GM19035 (cell line): ENCODE measurements around the gene TMEM127.
"Not testable (repeated sequence)": the region's sequence is repeated elsewhere in the genome, so short reads cannot be mapped to it uniquely, and the experiment has no call there.

Experiments used
- ATAC-seq: cut with Tn5 transposase; IDR thresholded peaks from one replicate; pipeline ENCODE4 v1.9.1; 2021; ENCODE audit not compliant: unreplicated experiment

The TMEM127 gene

DNA sequence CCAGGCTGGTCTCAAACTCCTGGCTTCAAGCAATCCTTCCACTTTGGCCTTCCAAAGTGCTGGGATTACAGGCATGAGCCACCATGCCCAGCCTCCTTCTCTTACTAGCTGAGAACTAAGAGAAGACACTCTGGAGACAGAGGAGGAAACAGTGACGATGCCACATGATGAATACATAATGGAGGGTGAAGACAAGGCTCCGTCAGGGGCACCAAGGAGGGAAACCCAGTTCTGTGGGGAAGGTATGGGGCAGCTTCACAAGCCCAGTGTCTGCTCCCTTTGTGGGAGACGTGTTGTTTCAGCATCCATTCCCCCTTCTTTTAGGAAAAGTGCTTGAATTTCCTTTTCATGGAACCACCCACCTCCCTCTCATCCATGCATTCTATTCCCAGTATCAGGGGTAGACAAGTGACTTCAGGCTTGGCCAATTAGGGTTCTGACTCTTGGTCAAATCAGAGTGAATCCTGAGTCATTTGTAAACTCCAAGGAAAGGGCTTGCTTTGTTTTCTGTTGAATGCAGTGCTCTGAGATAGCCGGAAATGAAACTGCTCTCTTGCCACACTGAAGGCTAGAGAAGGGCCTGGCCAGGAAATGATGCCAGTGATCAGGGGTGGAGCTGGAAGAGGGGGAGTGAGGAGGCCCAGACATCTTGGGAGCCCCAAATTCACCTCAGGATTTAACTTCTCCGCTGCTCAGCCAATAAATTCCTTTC lies 23.7 kb downstream of the TMEM127 start:
- ATAC-seq: peak; percentile 88

DNA sequence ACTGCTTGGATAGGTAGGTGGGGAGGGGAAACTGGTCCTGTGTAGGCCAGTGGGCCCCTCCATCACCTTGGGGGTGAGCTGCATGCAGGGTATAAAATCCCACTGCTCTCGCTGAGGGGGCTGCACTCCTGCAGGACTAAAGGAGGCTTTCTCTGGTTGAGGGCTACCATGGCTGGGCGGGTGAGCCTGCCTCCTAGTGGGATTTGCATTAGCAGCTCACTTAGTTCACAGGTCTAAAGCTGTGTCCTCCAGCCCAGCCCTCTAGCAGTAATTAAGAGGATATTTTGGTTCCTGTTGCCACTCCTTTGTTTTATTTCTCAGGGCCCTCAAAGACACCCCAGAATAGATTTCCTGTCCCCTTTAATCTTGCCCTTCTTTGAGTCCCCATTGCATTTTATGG lies 24.6 kb downstream of the TMEM127 start:
- no peak for ATAC-seq

DNA sequence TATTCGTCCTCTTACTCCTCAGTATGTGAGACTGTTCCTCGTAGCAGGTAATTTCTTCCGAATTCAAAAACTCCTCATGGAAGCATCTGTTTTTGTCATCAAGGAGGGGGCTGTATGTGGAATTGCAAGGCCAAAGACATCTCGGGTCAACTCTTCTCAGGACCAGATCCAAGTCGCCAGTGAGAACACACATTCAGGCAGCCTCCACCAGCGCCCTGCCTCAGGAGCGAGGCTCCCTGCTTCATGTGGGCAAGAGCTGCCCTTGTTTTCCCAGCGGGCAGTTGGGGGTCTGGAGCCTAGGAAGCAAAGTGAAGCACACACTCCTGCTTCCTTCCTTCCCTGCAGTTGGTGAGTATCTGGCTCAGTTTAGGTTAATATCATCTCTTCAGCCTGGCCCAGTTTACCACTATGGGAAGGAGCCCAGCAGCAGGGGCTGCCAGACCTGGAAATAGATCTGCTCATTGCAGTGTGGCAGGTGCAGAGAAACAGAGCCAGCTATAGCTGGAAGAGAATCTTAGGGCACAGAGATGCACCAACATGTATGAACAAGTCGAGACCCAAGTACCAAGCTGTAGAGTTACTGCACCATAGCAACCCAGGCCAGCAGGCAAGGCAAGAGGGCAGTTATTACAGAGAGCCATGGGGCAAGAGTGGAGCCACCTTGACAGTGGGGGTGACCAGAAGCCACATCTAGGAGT lies 25.3 kb downstream of the TMEM127 start:
- ATAC-seq: no peak

DNA sequence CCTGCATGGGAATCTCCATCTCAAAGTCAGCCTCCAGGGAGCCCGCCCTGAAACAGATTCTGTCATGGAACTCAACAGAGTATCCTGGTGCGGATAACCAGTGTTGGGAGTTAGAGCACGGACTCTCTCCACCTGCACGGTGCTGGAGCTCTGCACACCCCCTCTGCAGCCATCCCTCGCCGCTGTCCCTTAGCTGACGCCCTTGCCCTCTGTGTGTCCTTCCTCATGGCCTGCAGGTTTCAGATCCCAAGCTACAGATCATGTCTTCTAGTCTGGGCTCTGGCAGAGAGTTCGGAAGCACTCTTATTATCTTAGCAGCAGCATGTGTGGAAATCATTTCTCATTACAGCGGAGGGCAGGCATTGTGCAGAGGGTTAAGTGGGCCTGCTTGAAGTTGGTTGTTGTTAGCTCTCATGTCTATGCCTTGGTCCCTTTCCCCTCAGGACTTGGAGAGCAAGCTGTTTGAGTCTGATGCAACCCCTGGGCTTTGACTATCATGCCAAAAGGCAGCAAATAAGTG lies 26.0 kb downstream of the TMEM127 start:
- ATAC-seq: no peak

DNA sequence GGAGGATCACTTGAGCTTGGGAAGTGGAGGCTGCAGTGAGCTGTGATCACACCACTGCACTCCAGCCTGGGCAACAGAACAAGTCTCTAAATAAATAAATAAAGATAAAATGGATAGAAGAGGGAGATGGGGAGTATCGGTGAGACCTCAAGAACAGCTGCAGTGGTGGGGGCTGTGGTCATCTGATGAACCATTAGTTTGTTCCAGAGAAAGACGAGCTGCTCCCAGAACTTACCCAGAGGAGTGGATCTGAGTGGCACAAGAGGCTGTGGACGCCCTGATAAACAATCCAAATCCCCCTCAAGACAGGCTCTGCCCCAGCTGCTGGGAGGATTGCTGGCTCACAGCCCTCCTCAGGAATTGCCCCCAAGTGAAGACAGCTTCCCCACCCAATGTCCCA lies 26.7 kb downstream of the TMEM127 start:
- ATAC-seq: no peak

DNA sequence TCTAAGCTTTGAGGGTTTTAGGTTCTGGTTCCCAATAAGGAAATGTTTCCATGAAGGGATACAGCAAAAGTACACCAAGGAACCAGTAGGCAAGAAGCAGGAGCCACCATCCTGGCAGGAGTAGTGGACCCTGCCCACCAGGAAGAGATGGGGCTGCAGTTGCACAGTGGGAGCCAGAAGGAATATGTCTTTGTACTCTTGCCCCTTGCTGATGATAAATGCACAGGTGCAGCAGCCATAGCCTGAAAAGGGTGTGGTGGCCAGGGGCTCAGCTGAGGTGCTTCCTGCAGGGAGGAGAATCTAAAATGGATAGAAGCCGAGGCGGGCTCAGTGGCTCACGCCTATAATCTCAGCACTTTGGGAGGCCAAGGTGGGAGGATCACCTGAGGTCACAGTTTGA lies 27.5 kb downstream of the TMEM127 start:
- ATAC-seq: no peak

DNA sequence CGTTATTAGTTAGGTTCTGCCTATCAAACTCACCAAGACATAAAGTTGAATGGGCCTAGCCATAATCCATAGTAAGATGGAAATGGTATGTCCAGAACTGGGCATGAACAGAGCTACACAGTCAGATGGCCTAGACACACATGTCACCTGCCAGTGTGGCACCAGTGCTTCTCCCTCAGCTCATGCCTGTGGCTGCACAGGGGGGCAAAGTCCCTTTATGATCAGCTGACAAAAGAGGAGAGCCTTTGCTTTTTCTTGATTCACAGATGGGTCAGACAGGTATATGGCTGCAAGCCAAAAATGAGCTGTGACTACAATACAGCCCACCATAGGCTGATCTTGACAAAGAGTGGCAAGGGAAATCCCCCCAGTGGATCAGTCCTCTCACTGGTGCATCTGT lies 28.9 kb downstream of the TMEM127 start:
- ATAC-seq: no peak

DNA sequence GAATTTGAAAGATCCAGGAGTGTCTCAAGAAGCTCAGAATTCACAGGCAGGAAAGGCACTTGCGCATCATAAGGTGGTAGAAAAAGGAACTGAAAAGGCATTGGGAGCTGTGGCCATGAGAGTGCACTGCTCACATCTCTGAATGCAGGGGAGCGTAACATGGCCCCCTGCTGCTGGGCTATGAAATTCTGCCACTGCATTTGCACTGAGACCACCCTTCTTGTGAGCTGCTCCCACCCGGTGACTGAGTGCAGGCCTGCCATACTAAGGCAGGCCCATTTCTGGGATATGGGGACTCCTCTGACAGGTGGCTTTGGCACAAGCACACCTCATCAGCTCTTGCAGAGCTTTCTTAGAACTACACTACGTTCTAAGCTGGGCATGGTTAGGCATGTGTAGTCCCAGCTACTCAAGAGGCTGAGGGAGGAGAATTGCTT lies 31.9 kb downstream of the TMEM127 start:
- peak; percentile 95 for ATAC-seq

DNA sequence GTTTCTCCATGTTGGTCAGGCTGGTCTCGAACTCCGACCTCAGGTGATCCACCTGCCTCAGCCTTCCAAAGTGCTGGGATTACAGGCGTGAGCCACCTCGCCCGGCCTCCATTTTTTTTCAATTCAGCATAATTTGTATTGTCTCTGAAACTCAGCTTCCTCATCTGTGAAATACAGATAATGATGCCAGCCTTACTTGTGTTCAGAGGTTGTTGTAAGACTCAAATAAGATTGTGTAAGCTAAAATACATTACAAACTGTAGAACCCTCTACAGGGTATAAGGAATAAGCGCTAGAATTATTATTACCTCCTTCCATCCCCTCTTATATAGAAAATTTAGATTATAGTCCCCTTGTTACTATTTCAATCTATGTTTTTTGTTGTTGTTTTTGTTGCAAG lies 32.4 kb downstream of the TMEM127 start:
- no peak for ATAC-seq

DNA sequence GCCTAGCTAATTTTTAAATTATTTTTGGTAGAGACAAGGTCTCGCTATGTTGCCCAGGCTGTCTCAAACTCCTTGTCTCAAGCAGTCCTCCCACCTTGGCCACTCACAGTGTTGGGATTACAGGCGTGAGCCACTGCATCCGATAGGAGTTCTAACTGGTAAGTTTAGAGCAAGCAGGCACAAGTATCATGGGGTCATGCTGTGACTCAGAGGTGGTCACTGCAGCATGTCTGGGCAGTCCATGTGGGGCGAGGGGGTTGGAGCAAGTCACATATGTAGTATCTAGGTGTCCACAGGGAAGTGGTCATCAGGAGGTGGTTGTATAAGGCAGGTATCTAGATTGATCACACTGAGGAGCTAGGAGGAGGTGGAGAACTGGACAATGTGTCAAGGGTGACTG lies 34.5 kb downstream of the TMEM127 start:
- no peak for ATAC-seq

DNA sequence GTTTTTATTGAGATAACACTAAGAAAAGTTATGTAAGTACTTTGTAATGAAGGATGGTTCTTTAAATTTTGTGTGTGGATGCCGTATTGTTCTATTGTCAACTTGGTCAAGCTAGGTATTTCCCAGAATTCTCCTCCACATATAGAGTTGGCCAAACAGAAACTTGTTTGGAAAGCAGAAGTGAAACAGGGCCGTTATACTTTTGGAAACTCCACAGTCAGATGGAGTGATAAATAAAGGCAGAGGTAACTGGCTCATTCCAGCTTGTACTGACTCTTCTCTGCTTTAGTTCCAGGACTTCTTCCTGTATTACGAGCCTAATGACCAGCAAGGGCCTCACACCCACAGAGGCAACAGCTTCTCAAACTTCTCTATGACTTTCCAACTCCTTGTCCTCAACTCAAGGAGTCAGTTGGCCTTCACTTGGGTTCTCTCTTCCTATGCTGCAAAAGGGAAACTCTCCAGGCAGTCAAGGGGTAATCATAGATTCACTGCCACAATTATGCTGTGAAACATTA lies 40.7 kb downstream of the TMEM127 start:
- ATAC-seq: peak; percentile 81

DNA sequence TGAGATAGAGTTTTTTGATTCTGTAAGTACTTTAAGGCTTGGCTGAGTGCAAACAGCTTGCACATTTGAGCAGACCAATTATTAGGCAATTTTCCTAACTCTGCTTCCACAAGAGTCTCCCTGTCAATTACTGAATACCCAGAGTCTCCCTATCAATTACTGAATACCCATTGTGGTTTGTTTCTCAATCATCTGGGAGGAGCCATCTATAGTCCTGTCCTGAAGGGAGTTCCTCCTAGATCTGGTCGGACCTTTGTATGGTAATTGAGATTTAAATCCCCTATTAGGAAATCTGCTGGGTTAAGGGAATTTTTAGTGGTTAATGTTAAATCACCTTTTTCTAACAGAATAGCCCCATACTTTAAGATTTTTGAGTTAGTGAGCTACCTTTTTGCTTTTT lies 44.7 kb downstream of the TMEM127 start:
- ATAC-seq: not testable (repeated sequence)

DNA sequence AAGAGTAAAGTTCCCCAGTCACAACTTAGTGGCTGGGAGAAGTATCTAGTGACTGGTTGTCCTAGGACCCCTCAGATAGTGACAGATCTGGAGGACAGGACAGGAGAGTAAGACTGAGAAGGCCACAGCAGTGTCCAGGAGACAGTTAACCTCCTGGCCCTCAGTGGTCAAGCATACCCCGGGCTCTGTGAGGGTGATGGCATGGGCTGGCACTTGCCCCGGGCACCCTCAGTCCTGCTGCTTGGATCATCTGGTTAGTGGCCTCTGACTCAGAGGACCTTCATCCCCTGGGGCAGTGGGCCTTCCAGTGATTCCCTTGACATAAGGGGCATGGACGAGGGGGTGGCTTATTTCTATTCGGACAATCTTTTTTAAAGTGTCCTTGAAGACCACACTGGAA lies 45.8 kb downstream of the TMEM127 start:
- not testable (repeated sequence) for ATAC-seq

DNA sequence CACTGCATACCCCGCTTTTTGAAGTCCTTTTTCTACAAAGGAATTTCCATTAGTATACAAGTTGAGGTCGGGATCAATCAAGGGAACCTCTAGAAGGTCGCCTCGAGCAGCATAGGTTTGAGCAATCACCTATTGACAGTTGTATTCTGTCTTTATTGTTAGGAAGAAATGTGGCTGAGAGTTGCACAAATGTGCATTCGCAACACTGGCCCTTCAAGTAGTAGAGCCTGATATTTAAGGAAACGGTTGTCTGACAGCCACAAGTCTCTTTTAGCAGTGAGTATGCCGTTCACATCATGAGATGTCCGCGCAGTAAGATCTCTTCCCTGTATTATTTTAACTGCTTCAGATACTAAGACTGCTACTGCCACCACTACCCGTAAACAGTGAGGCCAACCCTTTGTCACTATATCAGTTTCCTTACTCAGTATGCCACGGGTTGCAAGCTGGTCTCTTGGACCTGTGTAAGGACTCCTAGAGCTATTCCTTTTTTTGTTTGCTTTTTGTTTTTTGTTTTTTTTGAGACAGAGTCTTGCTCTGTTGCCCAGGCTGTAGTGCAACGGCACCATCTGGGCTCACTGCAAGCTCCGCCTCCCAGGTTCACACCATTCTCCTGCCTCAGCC lies 47.2 kb downstream of the TMEM127 start:
- no peak for ATAC-seq

DNA sequence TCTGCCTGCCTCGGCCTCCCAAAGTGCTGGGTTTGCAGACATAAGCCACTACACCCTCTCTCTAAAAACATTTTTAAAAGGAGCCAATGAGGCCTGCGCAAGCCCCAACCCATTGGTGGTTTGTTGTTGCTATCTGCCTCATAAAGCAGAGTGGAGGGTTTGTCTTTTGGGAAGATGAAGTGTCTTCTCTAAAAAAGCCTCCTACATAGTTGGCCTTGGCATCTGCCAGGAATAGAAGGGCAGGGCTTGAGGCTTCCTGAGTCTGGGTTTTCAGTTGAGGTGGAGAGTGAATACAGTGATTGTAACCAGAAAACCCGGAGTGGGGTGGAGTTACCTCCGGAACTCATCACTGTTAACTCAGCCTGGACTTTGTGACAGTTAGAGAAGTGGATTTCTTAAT lies 51.2 kb downstream of the TMEM127 start:
- ATAC-seq: no peak

DNA sequence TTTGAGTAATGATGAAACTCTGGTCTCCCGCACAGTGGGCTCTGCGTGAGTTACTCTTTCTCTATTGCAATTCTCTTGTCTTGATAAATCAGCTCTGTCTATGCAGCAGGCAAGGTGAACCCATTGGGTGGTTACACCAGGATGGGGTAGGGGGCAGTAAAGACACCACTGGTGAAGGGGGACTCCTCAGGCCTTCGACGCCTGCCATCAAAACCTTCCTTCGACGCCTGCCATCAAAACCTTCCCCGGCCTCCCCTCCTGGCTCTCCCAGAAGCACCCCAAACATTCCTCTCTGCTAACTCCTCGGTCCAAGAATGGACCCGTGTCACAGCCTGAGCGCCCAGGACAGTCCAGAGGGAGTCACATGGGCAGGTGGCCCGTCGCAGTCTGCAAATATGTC lies 52.4 kb downstream of the TMEM127 start:
- ATAC-seq: no peak

DNA sequence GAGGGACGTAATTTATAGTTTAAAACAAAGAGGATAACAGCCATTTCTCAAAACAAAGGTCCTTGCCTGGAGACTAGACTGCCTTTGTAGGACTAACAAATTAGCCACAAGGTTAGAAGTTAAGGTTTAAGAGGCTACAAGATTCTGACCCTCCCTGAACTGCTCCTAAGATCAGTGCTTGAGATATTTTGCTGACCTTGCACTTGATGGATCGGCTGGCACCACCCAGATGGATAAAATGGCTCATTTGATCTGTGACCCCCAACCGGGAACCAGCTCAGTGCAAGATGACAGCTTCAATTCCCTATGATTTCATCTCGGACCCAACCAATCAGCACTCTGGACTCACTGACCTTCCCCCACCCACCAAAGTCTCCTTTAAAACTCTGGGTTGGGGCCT lies 53.5 kb downstream of the TMEM127 start:
- ATAC-seq: no peak

DNA sequence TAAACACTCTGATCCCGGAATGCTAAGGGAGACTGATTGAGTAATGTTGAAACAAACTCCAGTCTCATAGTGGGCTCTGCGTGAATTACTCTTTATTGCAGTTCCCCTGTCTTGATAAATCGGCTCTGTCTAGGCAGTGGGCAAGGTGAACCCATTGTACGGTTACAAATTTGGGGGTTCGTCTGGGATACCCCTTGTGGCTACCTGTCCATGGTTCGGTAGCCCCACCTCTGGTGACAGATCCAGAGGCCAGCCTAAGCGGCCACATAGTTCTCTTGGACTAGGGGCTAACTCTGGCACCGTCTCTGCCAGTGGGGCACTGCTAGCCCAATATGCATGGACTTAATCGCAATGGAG lies 56.1 kb downstream of the TMEM127 start:
- no peak for ATAC-seq

DNA sequence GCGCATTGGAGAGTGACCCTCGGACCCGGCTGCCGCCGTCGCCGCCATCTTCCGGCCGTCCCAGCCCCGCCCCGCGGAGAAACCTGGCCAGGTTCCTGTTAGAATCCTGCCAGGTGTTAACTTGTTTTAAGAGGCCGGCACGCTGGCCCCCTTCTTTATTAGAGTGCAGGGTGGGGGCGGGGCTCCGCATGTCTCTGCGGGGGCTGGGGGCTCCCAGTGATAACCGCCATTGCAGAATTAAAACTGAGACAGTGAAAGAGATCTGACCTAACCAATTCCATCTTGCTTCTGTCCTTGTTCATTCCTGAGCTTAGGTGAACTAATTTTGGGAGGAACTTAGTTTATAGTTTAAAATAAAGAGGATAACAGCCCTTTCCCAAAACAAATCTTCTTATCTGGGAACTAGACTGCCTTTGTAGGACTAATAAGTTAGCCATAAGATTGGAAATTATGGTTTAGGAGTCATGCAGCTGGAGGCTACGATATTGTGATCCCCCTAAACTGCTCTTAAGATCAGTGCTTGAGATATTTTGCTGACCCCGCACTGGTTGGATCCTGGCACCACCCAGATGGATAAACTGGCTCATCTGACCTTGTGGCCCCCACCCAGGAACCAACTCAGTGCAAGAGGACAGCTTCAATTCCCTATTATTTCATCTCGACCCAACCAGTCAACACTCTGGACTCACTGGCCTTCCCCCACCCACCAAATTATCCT lies 56.6 kb downstream of the TMEM127 start:
- ATAC-seq: no peak

DNA sequence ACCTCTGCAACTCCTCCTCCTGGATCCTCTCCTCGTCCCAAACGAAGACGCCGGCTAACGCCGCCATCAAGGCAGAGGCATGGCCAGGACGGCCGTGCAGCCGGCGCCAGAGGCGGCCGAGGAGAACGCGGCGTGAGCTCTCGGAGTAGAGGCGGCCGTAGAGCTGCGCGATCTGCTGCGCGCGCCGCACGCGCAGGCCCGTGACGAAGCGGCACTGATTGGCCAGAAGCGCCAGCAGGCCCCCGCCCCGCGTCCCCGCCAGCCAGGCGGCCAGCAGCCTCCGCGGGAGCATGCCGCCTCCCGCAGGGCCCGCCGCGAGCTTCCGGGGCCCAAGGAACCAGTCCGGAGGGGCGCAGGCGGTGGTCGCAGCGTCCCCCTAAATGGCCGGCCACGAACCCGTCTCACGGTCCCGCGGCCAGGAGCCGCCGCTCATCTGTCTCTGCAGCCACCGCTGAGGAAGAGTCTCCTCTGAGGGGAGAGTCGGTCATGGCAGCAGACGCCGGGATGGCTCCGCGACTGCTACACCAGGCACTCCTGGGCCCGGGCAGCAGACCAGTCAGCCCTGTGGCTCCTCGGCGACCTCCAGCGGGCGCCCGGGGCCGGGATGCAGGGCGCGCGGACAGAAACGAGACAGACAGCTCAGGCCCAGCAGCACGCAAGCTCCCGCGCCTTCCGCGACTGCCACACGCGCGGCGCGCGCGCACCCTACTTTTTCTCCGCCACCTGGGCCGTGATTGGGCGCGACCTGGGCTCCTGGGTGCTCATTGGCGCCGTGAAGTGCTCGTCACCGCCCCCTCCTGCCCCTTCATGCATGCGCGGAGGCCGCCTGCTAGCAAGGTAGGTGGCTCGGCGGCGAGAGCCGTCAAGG lies 57.4 kb downstream of the TMEM127 start, which contains the start of gene STARD7:
Gene STARD7, minus strand, starts transcription at position 685 of the 868 bp plus-strand sequence. Its CDS starts 393 bp downstream, at position 292.
- ATAC-seq: peak; percentile 81
